ENCODE data around the gene RIMS4. TPM values are rescaled to one million over a fixed set of nuclear protein-coding genes. Genes with fewer than 3 reads are reported as not detected.
"Not testable (repeated sequence)": the region's sequence is repeated elsewhere in the genome, so short reads cannot be mapped to it uniquely, and the experiment has no call there.

Gene RIMS4
- total RNA-seq, 1 donor from 2014 or later, result not detected

DNA sequence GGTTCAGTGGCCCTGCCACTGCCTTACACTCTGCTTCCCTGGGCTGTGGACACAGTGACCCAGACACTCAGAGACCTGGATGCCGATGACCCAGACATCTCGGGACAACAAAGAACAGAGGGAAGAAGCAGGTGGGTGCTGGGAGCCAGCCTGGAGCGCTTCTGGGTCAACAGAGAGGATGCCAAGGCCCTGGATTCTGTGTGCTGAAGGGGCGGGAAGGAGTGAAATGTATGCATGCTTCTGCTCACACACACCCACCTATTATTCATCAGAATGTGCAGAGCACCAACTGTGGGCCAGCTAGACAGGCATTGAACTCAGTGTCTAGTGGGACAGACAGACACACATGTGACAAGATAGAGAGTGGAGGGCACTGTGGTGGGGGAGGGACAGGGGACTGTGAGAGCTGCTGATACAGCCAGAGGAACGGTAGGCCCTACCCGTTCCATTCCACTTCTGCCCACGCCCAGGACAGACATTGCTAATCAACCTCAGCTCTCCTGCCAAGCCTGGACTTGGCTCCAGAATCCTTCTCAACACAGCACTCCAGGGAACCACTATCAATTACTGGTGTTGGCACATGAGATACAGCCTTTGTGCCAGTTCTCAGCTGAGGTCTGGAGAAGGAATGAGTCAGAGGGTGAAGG, 44.5 kb downstream of the RIMS4 start:
- DNase-seq (ENCODE audit: low read depth), result no peak
- Histone ChIP-seq H3K27me3 (ENCODE audit: control insufficient read depth, insufficient read depth, low read length) (peaks cover 11% of the 10 kb centered on the region), H3K4me3 (ENCODE audit: low read depth, low read length) (no peak overlapping the region), H3K36me3 (ENCODE audit: control insufficient read depth, insufficient read depth, low read length) (no peaks in the 10 kb centered on the region)
- TF ChIP-seq, protein P1, sequence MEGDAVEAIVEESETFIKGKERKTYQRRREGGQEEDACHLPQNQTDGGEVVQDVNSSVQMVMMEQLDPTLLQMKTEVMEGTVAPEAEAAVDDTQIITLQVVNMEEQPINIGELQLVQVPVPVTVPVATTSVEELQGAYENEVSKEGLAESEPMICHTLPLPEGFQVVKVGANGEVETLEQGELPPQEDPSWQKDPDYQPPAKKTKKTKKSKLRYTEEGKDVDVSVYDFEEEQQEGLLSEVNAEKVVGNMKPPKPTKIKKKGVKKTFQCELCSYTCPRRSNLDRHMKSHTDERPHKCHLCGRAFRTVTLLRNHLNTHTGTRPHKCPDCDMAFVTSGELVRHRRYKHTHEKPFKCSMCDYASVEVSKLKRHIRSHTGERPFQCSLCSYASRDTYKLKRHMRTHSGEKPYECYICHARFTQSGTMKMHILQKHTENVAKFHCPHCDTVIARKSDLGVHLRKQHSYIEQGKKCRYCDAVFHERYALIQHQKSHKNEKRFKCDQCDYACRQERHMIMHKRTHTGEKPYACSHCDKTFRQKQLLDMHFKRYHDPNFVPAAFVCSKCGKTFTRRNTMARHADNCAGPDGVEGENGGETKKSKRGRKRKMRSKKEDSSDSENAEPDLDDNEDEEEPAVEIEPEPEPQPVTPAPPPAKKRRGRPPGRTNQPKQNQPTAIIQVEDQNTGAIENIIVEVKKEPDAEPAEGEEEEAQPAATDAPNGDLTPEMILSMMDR (IDR thresholded peaks at IDR 0.05; ENCODE audit: insufficient read depth, low read length, poor library complexity, severe bottlenecking), result no peak

DNA sequence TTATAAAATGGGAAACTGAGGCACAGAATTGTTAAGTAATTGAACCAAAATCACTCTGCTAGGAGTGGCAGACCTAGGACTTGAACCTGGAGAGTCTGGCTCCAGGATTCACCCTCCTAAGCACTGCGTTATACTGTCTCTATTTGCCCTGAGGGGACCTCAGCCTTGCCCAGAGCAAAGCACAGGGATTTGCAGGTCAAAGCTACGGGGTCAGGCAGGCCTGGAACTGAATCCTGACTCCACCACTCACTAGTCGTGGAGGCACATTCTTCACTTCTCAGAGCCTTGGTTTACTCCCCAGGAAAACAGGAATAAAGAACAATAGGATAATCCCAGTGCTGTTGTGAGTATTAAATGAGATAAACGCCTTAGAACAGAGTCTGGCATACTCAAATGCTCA, 45.3 kb downstream of the RIMS4 start:
- H3K27me3 ChIP-seq (ENCODE audit: control insufficient read depth, insufficient read depth, low read length), result peaks cover 15% of the 10 kb centered on the region
- TF ChIP-seq, protein P1 (IDR thresholded peaks at IDR 0.05; ENCODE audit: insufficient read depth, low read length, poor library complexity, severe bottlenecking), result no peak
- no peak for DNase-seq (ENCODE audit: low read depth)
- H3K4me3 ChIP-seq (ENCODE audit: low read depth, low read length), result no peak overlapping the region
- H3K36me3 ChIP-seq (ENCODE audit: control insufficient read depth, insufficient read depth, low read length), result no peaks in the 10 kb centered on the region

DNA sequence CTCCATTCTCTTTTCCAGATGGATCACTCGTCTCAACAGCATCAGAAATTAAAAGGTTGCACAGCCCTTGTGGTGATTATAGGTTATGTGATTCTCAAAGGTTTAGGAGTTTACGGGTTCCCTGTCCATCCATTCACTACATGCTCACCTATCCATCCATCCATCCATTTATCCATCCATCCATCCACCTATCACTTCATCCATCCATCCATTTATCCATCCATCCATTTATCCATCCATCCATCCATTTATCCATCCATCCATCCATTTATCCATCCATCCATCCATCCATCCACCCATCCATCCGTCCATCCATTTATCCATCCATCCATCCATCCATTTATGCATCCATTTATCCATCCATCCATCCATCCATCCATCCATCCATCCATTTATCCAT, 46.5 kb downstream of the RIMS4 start:
- not testable (repeated sequence) for DNase-seq (ENCODE audit: low read depth); H3K36me3 ChIP-seq (ENCODE audit: control insufficient read depth, insufficient read depth, low read length); H3K4me3 ChIP-seq (ENCODE audit: low read depth, low read length)
- H3K27me3 ChIP-seq (ENCODE audit: control insufficient read depth, insufficient read depth, low read length), result peaks cover 13% of the 10 kb centered on the region

DNA sequence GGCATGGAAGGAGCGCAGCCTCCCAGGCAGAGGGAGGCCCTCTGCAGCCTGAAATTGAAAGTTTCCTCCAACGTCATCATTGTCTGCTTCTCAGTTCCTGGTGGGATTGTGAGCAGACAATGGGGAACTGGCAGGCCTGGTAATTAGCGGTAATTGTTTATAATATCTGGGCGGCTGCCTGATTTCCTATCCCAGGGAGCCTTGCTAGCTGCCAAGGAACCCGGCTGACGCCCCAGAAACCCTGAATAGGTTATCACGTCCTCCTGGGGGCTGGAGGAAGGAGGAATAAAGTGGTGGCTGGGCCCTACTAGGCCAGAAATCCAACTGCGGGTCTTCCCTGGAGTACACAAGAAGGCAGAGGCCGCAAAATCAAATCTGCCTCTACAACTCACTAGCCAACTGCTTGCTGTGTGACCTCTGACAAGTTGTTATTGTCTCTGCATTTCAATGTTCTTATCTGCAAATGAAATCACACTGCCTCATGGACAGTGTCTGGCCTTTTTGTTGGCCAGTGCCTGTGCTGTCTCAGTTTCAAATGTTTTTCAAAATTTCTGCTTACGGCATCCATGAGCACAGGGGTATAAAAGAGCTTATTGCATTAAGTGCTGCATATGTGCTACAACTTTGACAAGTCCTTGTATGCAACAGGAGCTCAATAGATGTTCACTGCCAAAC, 47.7 kb downstream of the RIMS4 start:
- TF ChIP-seq, protein P1 (IDR thresholded peaks at IDR 0.05; ENCODE audit: insufficient read depth, low read length, poor library complexity, severe bottlenecking), result no peak
- Histone ChIP-seq H3K4me3 (ENCODE audit: low read depth, low read length) (no peak overlapping the region), H3K36me3 (ENCODE audit: control insufficient read depth, insufficient read depth, low read length) (no peaks in the 10 kb centered on the region), H3K27me3 (ENCODE audit: control insufficient read depth, insufficient read depth, low read length) (peaks cover 13% of the 10 kb centered on the region)
- no peak for DNase-seq (ENCODE audit: low read depth)

DNA sequence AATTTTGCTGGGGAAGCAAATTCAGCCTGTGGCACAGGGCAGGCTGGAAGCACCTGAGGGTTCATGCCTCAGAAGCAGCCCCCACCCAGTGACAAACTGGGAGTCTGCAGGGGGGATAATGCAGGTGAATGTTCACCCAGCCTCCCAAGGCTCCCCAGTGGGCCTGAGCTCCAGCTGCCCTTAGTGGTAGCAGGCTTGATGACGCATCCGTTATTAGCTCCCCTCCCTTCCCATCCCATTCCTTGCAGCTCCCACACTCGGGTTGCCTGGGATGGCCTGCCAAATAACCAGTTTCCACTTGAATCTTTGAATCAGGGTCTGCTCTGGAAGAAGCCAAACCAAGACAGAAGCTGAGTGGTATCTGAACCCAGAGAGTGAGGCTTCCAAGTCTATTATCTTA, 48.9 kb downstream of the RIMS4 start:
- Histone ChIP-seq H3K36me3 (ENCODE audit: control insufficient read depth, insufficient read depth, low read length) (no peaks in the 10 kb centered on the region), H3K27me3 (ENCODE audit: control insufficient read depth, insufficient read depth, low read length) (peaks cover 13% of the 10 kb centered on the region), H3K4me3 (ENCODE audit: low read depth, low read length) (no peak overlapping the region)
- TF ChIP-seq, protein P1 (IDR thresholded peaks at IDR 0.05; ENCODE audit: insufficient read depth, low read length, poor library complexity, severe bottlenecking), result no peak
- DNase-seq (ENCODE audit: low read depth), result no peak

DNA sequence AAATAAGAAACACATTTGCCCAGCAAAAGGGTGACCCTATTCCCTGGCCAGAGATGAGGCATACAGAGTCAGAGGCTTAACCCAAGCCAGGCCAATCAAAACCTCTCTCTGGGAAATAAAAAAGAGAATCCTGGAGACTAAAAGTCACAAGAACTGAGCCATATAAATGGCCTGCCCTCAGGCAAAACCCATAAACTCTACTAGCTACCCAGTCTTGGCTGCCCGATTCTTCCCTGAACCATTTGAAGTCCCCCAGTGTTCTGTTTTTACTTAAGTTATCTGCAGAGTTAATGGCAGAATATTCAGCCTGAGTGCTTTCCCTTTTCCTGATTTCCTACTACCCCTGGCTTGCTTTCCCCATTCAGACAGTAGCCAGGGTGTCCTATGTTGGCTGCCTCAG, 50.8 kb downstream of the RIMS4 start:
- H3K36me3 ChIP-seq (ENCODE audit: control insufficient read depth, insufficient read depth, low read length), result no peaks in the 10 kb centered on the region
- TF ChIP-seq, protein P1 (IDR thresholded peaks at IDR 0.05; ENCODE audit: insufficient read depth, low read length, poor library complexity, severe bottlenecking), result no peak
- no peak for DNase-seq (ENCODE audit: low read depth)
- peaks cover 15% of the 10 kb centered on the region for H3K27me3 ChIP-seq (ENCODE audit: control insufficient read depth, insufficient read depth, low read length)
- no peak overlapping the region for H3K4me3 ChIP-seq (ENCODE audit: low read depth, low read length)

Data from kidney epithelial cell (primary cell).